ENCODE results near the gene RAB17. TPM values are rescaled to one million over a fixed set of nuclear protein-coding genes. Genes with fewer than 3 reads are reported as not detected.

The RAB17 gene, protein sequence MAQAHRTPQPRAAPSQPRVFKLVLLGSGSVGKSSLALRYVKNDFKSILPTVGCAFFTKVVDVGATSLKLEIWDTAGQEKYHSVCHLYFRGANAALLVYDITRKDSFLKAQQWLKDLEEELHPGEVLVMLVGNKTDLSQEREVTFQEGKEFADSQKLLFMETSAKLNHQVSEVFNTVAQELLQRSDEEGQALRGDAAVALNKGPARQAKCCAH
- total RNA-seq = 10.9 and 12.6 TPM in 2 replicates

DNA sequence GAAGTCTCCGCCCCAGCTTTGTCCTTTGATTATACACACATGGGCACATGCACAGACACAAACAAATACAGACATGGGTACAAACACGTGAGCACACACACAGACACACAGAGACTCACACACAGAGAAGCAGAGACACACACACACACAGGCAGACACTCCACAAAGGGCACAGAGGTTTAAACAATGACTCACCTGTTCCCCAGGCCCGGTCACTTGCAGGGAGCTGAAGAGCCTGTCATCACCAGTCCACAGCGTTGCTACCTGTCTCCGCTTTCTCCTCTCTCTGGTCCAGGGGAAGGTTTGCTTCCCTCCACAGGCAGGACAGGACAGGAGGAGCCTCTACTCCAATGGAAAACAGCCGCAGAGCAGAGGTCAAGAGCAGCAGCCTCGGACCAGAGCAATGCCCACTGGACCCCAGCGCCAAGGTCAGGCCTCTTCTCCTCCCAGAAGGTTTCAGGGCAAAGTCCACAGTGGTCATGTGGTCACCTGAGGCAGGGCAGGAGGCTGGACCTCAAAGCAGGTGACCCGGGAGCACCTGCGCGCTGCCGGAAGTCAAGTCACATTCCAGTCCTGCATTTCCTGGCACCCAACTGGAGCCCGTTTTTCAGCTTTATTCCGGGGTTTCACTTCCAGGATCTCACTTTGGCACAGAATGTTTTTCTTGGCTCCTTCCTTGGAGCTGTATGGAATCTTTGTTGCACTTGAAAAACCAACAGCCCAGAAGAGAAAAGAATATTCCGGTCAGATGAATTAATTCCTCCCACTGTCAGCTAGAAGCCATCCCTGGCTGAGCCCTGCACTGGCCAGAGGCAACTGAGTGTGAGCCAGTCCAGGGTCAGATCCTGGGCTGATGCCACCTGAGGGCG is at the start of gene RAB17:
Gene RAB17, minus strand, starts transcription at position 463 of the 869 bp plus-strand sequence. CDS start 4,580 bp downstream, outside the sequence.
- DNase-seq (ENCODE audit: low read depth in 2 of 2) = peak in 1 of 2 donors; percentile 71

DNA sequence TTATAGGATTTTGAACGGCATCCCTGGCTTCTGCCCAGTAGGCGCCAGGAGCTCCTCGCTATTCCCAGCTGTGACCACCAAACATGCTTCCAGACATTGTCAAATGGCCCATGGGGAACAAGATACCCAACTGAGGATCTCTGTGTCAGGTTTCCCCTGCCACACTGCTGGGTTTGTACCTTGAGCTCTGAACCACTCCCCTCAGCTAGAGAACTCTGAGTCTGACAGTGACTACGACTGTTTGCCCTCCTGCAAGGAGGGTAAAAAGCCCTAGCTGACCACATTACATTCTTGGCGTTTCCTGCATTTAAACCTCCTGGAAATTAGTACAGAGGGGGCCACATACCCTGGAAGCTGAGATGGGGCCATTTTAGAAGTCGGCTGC is 49.3 kb upstream of the RAB17 start:
- DNase-seq (ENCODE audit: low read depth in 2 of 2) = no peak

DNA sequence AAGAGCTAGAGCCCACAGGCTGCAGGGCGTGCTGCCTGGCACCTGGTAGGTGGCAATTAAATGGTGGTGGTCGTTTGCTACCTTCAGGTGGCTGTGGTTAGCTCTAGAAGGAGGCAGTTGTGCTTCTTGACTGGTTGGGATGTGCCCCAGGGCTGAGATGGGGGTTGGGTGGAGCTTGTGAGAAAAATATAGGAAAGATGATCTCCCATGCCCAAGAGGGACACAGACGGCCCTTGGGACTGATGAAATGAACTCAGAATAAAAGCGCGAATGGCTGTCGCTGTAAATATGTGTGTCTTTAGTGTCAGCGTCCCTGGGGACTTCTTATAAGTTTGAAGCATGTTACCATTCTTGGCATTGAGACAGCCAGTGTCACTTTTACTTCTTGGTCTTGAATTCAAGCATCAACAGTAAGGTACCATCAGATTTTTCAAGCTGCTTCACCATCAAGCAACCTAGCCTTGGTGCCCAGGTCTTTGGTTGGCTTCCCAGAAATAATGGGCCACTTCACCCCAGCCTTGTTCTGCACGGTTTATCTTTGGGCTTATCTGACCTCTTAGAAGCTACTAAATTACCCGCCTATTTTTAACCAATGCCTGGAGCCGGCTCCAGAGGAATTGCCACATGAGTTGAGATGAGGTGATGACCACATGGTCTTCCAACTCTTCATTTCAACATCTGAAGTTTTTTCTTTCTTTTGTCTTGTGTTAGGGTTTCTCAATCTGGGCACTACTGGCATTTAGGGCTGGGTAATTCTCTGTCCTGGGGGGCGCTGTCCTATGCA is 48.7 kb upstream of the RAB17 start:
- DNase-seq (ENCODE audit: low read depth in 2 of 2) = no peak

DNA sequence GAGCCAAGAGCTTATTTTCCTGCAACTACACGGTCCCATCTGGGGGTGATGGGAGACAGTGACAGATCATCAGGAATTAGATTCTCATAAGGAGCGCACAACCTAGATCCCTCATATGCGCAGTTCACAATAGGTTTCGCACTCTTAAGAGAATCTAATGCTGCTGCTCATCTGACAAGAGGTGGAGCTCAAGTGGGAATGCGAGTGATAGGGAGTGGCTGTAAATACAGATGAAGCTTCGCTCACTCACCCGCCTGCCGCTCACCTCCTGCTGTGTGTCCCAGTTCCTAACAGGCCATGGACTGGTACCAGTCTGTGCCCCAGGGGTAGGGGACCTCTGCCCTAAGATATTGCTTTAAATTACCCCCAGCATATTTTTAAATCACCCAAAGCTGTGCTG is 47.6 kb upstream of the RAB17 start:
- no peak for DNase-seq (ENCODE audit: low read depth in 2 of 2)

DNA sequence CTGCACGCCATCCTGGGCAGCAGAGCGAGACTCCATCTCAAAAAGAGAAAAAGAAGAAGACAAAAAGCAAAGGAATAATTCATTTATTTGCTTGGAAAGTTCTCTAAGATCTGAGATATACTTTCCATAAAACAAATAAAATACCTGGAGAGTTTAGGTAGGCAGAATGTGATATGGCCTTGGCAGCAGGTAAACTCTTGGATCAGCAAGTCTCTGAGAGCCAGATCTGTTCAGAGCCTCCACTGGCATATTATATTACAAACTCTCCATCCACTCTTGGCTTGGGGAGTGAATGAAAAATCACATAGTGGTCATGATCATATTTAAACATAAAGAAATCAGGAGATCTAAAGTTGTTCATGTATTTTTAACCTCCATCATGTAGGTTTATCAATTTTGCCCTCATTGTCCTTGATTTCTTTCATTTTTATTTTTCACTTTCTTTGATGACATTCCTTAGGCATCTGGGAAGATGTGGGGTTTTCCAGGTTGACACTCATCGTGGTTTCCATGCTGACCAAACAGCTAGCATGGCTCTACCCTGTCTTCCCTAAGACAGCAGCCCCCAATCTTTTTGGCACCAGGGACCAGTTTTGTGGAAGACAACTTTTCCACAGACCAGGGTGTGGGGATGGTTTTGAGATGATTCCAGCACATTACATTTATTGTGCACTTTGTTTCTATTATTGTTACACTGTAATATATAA is 47.0 kb upstream of the RAB17 start:
- no peak for DNase-seq (ENCODE audit: low read depth in 2 of 2)

DNA sequence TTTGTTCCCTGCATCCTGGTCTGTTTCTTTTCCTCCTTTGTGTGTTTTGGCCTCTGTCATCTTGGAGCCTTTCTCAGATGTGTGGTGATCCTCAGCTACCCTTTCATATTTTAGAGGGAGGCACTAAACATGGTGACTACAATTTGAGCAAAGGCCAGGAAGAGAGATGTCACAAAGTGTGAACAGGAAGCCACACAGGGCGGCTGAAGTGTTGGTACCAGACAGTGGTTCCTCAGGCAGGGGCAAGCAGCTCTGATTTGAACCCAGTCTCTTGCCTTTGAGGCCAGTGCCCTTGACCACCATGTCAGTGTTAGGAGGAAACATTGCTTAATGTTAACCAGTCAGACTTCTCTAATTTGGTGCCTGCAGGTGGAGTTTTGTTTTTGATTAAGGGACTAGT is 46.0 kb upstream of the RAB17 start:
- DNase-seq (ENCODE audit: low read depth in 2 of 2) = no peak

DNA sequence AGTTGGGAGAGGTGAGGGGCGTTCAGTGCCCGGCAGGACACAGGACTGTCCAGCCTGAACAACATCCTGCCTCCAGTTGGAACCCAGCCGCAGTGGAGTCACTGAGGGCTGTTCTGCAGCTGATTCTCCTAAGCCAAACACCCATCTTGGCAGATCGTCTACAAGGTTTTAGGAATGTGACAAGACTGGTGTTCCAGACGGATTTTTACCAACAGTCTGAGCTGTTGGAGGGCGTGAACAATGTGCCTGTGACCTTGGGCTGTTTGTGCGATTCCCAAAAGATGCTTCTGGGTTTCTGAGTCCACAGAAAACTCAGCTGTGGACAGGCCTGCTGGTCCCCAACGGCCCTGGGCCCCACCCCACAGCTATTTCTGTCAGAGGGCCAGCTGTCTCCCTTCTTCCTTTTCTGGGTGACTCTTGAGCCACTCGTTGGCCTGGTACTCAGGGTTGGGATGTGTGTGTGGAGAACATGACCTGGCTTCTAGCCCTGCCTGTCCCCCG is 42.6 kb upstream of the RAB17 start:
- DNase-seq (ENCODE audit: low read depth in 2 of 2) = no peak

DNA sequence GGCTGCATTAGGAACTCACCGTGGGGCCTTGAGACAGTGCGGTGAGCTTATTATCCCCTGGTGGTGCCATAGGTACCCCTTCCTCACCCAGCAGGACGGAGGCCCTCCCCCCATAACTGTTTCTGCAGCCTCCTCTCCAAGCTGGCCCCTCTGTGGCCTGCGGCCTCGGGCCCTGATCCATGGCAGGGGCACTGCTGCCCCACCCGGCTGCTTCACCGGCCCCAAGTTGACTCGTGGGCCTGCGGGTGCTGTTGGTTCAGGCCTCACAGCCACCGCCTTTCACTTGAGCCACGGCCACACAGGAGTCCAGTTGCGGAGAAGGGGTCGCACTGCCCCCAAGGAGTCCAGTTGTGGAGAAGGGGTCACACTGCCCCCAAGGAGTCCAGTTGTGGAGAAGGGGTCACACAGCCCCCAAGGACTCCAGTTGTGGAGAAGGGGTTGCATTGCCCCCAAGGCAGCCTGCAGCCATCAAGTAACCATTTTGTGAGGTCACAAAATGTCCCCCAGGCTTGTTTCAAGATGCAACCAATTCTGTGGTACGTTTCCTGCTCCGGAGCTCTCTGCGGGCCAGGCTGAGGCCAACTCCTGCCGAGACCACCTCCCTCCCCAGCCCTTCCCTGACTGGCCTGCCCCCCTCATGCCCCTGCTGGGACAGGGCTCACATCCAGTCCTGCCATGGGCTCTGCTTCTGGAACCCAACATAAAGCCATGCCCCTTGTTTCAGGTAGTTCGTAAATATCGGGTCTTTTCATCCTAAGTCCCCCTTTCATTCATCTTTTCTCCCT is 41.5 kb upstream of the RAB17 start:
- DNase-seq (ENCODE audit: low read depth in 2 of 2) = no peak

DNA sequence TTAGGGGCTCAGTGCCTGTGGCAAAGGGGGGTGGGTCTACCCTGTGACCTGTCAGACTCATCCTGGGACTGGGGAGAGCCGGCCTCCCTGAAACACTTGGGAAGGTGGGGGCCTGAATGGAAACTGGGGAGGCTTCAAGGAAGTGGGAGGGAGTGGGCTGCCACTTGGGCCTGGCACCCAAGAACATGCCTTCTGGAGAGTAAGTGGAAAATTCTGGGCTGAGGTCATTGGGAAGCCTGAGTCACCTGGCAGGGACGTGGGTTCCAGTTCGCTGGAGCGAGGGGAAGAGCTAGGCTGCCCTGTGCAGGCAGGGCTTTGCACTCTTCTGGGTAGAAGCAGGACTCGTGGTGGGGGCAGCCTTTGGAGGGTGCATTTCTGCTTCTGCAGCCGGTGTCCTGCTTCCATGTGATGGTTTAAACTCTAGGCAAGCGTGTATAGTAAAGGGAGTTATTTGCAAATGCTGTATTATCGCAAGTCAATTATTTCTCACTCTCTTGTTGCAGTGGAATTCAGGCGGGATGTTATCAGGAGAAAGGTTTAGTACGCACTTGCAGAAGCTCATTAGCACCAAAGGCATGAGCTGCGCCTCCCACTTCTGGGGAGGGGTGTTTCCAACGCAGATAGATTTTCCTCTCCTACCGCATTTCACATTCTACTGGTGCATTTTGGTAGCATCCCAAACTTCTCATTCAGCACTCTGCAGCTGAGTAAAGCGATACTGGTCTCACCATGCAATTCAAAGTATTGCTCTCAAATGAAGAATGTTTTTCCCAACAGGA is 40.7 kb upstream of the RAB17 start:
- no peak for DNase-seq (ENCODE audit: low read depth in 2 of 2)

DNA sequence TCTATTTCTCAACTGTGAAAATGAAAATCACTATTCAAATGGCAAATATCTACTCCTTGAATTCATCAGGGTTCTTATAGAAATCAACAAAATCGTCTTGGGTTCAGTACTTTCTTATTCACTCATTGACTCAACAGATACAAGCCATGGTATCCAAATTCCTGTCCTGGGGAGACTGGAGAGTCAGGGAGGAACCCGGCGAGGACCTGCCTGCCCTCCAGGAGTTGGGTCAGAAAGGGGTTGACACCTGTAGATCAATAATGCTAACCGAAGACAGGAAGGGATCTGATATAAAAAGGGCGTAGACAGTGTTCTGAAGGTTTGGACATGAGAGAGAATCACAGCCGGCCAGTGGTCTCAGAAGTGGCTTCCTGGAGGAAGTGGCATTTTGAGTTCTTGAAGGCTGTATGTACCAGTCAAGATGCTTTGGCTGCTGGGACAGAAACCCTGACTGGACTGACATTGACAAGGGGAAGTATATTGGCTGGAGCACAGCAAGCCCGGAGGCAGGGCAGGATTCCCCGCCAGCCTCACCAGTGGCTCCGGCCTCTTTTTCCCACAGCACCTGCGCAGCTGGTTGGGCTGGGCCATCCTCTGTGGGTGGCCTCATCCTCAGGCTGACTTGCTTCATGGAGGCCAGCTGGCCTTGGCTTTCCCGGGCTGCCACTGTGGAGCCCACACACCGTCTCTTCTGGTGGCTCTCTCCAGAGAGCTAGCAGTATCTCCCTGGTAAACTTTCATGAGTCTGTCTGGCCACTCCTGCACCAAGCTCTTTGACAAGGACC is 39.9 kb upstream of the RAB17 start:
- no peak for DNase-seq (ENCODE audit: low read depth in 2 of 2)

DNA sequence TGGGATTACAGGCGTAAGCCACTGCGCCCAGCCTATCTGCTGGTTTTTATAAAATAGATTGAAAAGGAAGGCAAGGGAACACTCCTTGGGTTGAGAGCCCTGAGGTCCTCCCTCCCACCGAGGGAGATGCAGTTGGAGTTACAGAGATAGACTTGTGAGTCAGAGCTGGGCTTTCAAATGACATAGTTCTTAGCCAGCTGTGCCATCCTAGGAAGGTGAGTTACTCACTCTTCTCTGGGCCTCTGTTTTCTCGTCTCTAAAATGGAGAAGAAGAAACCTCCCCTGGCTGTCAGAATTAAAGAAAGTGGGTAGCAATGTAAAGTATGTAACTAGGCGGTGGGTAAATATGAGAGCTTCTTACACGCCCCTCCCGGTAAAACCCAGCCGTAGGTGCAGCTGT is 39.2 kb upstream of the RAB17 start:
- no peak for DNase-seq (ENCODE audit: low read depth in 2 of 2)

DNA sequence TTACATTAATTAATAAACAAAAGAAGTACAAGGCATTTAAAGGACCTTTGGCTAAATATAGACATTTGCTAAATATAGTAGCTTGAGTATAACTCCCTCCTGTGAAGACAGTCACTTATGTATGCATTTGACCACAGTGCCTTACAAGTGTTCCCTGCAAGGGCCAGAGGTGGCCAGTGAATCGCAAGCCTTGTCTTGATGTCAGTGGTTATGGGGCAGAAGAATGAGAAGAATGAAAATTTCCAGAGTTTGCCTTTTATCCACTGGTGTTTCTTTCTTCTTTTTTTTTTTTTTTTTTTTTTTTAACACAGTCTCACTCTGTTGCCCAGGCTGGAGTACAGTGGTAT is 38.6 kb upstream of the RAB17 start:
- no peak for DNase-seq (ENCODE audit: low read depth in 2 of 2)

DNA sequence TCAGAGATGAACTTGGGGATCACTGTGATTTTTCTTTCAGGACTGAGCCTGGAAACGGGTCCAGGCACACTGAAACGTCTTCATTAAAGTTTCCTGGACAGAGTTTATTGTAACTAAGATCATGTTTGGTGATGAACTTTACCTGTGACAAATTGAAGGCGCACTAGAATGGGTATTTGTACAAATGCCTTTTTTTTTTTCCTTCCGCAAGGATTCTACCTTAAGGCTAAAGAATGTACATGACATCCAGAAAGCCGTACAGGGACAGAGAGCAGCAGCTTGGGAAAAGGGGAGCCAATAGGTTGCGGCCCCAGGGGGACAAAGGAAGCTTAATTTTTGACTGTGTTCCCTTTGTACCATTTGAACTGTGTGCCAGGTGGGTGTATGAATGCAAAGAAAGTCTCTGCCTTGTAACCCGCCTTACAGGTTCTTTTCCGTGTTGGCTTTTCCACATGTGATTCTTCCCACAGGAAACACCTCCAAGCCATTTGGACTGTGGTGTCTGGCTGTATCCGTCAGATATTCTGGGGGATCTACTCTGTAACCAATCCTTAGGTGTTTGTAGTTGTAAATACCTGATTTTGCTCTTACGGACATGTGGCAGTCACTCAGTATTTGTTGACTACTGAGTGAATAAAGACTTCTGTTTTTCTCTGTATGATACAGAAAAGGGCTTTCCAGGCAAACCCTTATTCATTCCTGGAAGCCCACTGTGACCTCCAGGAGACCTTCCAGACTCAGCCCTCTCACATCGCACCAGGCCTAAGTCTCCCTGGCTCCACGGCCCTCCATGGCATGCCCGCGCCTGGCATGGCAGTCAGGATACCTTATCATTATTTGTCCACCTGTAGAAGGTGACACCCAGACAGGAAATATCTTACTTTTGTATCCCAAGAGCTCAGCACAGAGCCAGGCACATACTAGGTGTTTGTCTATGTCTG is 38.0 kb upstream of the RAB17 start:
- DNase-seq (ENCODE audit: low read depth in 2 of 2) = peak in 1 of 2 donors; percentile 43

DNA sequence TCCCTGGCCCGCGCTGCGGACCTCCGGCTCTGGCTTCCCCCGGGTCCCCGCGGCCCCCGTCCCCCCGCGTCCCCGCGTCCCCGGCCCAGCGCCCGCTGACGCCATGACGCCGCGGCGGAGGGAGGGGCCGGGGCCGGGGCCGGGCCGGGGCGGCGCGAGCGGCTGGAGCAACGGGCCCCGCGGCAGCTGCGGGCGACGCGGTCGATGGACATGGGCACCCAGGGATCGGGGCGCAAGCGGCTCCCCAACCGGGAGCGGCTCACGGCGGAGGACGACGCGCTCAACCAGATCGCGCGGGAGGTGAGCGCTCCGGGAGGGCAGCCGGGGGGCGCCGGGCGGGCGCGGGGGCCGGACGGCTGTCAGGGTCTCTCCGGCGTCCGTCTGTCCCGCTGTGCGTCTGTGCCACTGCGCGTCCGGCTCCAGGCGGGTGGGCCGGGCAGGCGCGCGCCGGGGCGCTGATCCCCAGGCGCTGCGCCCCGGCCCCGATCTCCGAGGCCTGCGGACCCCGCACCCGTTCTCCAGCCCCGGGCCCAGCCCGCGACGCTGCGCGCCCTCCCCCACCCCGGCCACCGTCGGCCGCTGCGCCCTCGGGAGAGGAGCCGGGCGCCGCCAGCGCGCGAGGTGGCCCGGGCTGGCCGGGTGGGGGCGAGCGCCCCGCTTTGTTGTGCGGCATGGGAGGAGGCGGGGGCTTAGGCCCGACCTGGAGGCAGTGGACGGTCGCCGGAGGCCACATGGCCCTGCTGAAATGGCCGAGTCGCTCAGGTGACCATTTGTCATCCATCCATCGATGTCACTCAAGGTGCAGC is 37.1 kb upstream of the RAB17 start, which contains the start of gene LRRFIP1:
Gene LRRFIP1, plus strand, starts transcription at position 147 of the 806 bp plus-strand sequence. Its CDS starts 58 bp downstream, at position 205.
- peak; percentile 14 to 65 for DNase-seq (ENCODE audit: low read depth in 2 of 2)

DNA sequence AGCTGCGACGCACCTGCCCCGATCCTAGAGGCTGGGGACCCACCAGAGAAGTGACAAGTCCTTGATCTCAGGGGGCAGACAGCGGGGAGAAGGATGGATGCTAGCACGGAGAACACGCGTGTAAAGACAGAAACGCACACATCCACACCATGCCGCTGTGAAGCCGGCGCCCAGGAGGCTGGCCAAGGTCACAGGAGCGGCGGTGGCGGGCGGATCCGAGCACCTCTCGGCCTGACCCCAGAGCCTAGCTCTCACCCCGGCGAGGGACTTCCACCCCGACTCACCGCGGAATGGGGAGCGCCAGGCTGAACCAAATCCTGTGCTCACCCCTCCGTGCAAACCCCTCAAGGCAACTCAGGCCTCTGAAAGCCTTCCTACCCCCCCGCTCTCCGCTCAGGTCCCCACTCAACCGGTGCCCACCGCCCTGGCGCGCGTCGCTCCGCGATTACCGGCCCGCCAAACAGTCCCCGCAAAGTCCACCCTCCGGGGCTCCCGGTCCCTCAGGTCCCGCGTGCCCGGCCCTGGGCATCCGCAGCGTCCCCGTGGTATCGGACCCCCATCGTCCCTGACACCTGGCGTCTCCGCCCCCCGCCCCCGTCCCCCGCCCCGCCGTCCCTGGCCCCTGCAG is 36.4 kb upstream of the RAB17 start:
- no peak for DNase-seq (ENCODE audit: low read depth in 2 of 2)

DNA sequence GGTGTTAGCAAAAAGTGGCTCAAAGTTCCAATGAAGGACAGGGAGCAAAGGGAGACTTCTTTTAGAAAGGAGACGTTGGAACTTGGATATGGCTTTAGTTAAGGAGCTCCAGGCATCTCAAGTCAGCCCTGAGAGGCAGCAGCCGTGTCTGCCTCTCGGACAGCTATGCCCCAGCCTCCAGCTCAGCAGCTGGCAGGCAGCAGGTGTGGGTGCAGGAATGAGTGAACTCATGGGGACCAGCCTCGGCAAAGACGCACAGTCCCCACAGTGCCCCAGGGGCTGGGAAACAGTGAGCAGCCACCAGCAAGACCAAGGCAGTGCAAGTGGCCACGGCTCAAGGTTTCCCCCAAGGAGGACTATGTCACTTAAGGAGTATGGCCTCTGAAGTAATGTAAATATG is 35.2 kb upstream of the RAB17 start:
- DNase-seq (ENCODE audit: low read depth in 2 of 2) = no peak
